Prostate gland (tissue), 2 donors: ENCODE data around the gene EDDM13.

Experiments used
- POLR2A ChIP-seq: fragments of 450-650 bp; IDR thresholded peaks from one replicate; pipeline ENCODE4 v1.6.1; 2016; ENCODE audit warnings: antibody characterized with exemption, mild to moderate bottlenecking
- TF ChIP-seq, protein P1 (sequence below), 4 experiments: fragments of 200-600 bp in 2 of 4; fragments of 450-650 bp in 2 of 4; sonication (generic) in 2 of 4; IDR thresholded peaks; 1 replicate in 3 of 4; 2 replicates in 1 of 4; pipeline ENCODE4 v1.5.1; 2016 to 2019; ENCODE audit warnings: antibody characterized with exemption in 4 of 4, mild to moderate bottlenecking in 2 of 4, moderate library complexity in 2 of 4

DNA sequence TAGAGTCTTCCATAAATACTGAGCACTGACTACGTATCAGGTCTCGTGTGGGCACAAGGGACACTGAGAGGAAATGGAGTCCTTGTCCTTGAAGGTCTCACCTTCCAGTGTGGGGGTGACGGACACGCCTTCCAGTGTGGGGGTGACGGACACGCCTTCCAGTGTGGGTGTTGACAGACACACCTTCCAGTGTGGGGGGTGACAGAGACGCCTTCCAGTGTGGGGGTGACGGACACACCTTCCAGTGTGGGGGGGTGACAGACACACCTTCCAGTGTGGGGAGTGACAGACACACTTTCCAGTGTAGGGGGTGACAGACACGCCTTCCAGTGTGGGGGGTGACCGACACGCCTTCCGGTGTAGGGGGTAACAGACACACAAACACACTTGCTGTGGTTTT, 14.3 kb upstream of the EDDM13 start:
- TF ChIP-seq, protein P1, sequence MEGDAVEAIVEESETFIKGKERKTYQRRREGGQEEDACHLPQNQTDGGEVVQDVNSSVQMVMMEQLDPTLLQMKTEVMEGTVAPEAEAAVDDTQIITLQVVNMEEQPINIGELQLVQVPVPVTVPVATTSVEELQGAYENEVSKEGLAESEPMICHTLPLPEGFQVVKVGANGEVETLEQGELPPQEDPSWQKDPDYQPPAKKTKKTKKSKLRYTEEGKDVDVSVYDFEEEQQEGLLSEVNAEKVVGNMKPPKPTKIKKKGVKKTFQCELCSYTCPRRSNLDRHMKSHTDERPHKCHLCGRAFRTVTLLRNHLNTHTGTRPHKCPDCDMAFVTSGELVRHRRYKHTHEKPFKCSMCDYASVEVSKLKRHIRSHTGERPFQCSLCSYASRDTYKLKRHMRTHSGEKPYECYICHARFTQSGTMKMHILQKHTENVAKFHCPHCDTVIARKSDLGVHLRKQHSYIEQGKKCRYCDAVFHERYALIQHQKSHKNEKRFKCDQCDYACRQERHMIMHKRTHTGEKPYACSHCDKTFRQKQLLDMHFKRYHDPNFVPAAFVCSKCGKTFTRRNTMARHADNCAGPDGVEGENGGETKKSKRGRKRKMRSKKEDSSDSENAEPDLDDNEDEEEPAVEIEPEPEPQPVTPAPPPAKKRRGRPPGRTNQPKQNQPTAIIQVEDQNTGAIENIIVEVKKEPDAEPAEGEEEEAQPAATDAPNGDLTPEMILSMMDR (IDR thresholded peaks at IDR 0.05) = no peak
- no peak for TF ChIP-seq POLR2A
